ENCODE results near the gene ETV6.

- TF ChIP-seq POLR2A (IDR thresholded peaks at IDR 0.05; ENCODE audit: low read length) (no peak), GATA1 (IDR thresholded peaks at IDR 0.05; ENCODE audit: low read depth, low read length) (no peak)
These were observed 57.3 kb downstream of the ETV6 start for GRCh38 chr12:11706509-11707379.

All from erythroblast (primary cell).